Astrocyte (in vitro differentiated cells and primary cell): ENCODE results near the gene HOXA6. TPM values are rescaled to one million over a fixed set of nuclear protein-coding genes. Genes with fewer than 3 reads are reported as not detected.

Experiments
- DNase-seq: peaks from one replicate; pipeline ENCODE4 v3.0.0-alpha.2; 2010; ENCODE audit warnings: low read depth
- FAIRE-seq: peaks from 2 replicates; lab custom pipeline; 2011; peaks lifted over from hg19 to GRCh38; lab: Jason Lieb, UNC
- H2AFZ ChIP-seq: 2 replicates; pipeline ENCODE4 v1.6.0; 2012; ENCODE audit warnings: low read depth, low read length, inconsistent platforms
- H3K27ac ChIP-seq: 2 replicates; pipeline ENCODE4 v1.5.1; 2011; ENCODE audit warnings: low read depth, low read length, inconsistent platforms
- H3K27me3 ChIP-seq: 2 replicates; pipeline ENCODE4 v1.6.0; 2011; ENCODE audit warnings: low read length, inconsistent platforms; ENCODE audit not compliant: insufficient read depth
- H3K36me3 ChIP-seq: 2 replicates; pipeline ENCODE4 v1.5.1; 2011; ENCODE audit warnings: low read length, inconsistent platforms; ENCODE audit not compliant: insufficient read depth
- H3K4me1 ChIP-seq: 2 replicates; pipeline ENCODE4 v1.5.1; 2011; ENCODE audit warnings: low read length, inconsistent platforms; ENCODE audit not compliant: insufficient read depth
- H3K4me2 ChIP-seq: 2 replicates; pipeline ENCODE4 v1.6.0; 2012; ENCODE audit warnings: low read length, inconsistent platforms
- H3K4me3 ChIP-seq: 2 replicates; pipeline ENCODE4 v1.5.1; 2011; ENCODE audit warnings: low read depth, mild to moderate bottlenecking, low read length, inconsistent platforms; ENCODE audit not compliant: insufficient read depth
- H3K79me2 ChIP-seq: 2 replicates; pipeline ENCODE4 v1.6.0; 2012; ENCODE audit warnings: mild to moderate bottlenecking, low read length, inconsistent platforms; ENCODE audit not compliant: insufficient read depth
- H3K9ac ChIP-seq: 2 replicates; pipeline ENCODE4 v1.6.0; 2012; ENCODE audit warnings: mild to moderate bottlenecking, low read length, inconsistent platforms
- H3K9me3 ChIP-seq: 2 replicates; pipeline ENCODE4 v1.5.1; 2012; ENCODE audit warnings: low read depth, mild to moderate bottlenecking, low read length, inconsistent platforms; ENCODE audit not compliant: insufficient read depth
- H4K20me1 ChIP-seq: 2 replicates; pipeline ENCODE4 v1.6.0; 2012; ENCODE audit warnings: low read length, inconsistent platforms; ENCODE audit not compliant: insufficient read depth
- H3K27ac Mint-ChIP-seq: one replicate; pipeline ENCODE4 v1.8.0; 2021; ENCODE audit warnings: mild to moderate bottlenecking, mixed read lengths; ENCODE audit not compliant: unreplicated experiment
- H3K27me3 Mint-ChIP-seq: one replicate; pipeline ENCODE4 v1.8.0; 2021; ENCODE audit warnings: low read depth, mixed read lengths; ENCODE audit not compliant: unreplicated experiment
- H3K36me3 Mint-ChIP-seq: one replicate; pipeline ENCODE4 v1.8.0; 2021; ENCODE audit warnings: low read depth, mixed read lengths; ENCODE audit not compliant: unreplicated experiment
- H3K4me1 Mint-ChIP-seq: one replicate; pipeline ENCODE4 v1.8.0; 2021; ENCODE audit warnings: low read depth, mixed read lengths; ENCODE audit not compliant: unreplicated experiment
- H3K4me3 Mint-ChIP-seq: one replicate; pipeline ENCODE4 v1.8.0; 2021; ENCODE audit warnings: mild to moderate bottlenecking, moderate library complexity, mixed read lengths; ENCODE audit not compliant: unreplicated experiment
- H3K9me3 Mint-ChIP-seq: one replicate; pipeline ENCODE4 v1.8.0; 2021; ENCODE audit warnings: mild to moderate bottlenecking, mixed read lengths; ENCODE audit not compliant: unreplicated experiment
- EZH2 ChIP-seq: IDR thresholded peaks from 2 replicates; pipeline ENCODE4 v1.6.1; 2012; ENCODE audit warnings: mild to moderate bottlenecking, low read length, inconsistent platforms; ENCODE audit not compliant: insufficient read depth
- total RNA-seq: library from RNA; stranded (reverse); gene quantifications from 2 replicates; pipeline ENCODE4 v1.2.1, GENCODE V29; 2021
- TF ChIP-seq, protein P1 (sequence below): IDR thresholded peaks from 2 replicates; pipeline ENCODE4 v1.5.1; 2011; ENCODE audit warnings: low read depth, mild to moderate bottlenecking, inconsistent platforms, low read length, moderate library complexity; ENCODE audit not compliant: insufficient read depth

The HOXA6 gene
- total RNA-seq, 1 donor from 2014 or later, result not detected

DNA sequence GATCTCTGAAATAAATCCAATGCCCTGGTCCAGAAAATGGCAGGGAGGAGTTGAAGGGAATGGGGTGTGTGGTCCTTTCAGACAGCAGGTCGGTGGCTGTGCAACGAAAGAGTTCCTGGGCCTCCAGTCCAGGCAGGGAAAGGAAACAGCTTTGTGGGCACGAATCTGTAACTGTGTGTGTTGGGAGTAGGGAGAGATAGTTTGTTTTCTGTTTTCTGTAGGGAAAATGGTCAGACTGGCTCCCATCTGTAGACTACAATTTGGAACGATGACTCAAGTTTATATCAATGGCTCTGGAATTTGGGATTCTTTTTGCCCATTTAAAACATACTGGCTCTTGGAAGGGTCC, 20.3 kb upstream of the HOXA6 start:
- FAIRE-seq (peak; percentile 9), DNase-seq (no peak)
- no peaks in the 10 kb centered on the region for H3K79me2 ChIP-seq
- Mint-ChIP-seq H3K9me3 (peaks cover 35% of the 10 kb centered on the region), H3K36me3 (no peaks in the 10 kb centered on the region), H3K27ac (no peak overlapping the region), H3K27me3 (peaks cover 78% of the 10 kb centered on the region), H3K4me3 (no peak overlapping the region), H3K4me1 (no peaks in the 10 kb centered on the region)
- TF ChIP-seq, protein P1, sequence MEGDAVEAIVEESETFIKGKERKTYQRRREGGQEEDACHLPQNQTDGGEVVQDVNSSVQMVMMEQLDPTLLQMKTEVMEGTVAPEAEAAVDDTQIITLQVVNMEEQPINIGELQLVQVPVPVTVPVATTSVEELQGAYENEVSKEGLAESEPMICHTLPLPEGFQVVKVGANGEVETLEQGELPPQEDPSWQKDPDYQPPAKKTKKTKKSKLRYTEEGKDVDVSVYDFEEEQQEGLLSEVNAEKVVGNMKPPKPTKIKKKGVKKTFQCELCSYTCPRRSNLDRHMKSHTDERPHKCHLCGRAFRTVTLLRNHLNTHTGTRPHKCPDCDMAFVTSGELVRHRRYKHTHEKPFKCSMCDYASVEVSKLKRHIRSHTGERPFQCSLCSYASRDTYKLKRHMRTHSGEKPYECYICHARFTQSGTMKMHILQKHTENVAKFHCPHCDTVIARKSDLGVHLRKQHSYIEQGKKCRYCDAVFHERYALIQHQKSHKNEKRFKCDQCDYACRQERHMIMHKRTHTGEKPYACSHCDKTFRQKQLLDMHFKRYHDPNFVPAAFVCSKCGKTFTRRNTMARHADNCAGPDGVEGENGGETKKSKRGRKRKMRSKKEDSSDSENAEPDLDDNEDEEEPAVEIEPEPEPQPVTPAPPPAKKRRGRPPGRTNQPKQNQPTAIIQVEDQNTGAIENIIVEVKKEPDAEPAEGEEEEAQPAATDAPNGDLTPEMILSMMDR, result no peak
- no peak for TF ChIP-seq EZH2
- H3K9ac ChIP-seq, result no peak overlapping the region
- no peaks in the 10 kb centered on the region for H3K36me3 ChIP-seq
- H3K4me2 ChIP-seq, result no peak overlapping the region
- H3K27me3 ChIP-seq, result peaks cover 97% of the 10 kb centered on the region
- no peak overlapping the region for H2AFZ ChIP-seq
- no peak overlapping the region for H3K27ac ChIP-seq
- peaks cover 12% of the 10 kb centered on the region for H3K9me3 ChIP-seq
- H4K20me1 ChIP-seq, result peaks cover 6% of the 10 kb centered on the region
- no peaks in the 10 kb centered on the region for H3K4me1 ChIP-seq
- no peak overlapping the region for H3K4me3 ChIP-seq

DNA sequence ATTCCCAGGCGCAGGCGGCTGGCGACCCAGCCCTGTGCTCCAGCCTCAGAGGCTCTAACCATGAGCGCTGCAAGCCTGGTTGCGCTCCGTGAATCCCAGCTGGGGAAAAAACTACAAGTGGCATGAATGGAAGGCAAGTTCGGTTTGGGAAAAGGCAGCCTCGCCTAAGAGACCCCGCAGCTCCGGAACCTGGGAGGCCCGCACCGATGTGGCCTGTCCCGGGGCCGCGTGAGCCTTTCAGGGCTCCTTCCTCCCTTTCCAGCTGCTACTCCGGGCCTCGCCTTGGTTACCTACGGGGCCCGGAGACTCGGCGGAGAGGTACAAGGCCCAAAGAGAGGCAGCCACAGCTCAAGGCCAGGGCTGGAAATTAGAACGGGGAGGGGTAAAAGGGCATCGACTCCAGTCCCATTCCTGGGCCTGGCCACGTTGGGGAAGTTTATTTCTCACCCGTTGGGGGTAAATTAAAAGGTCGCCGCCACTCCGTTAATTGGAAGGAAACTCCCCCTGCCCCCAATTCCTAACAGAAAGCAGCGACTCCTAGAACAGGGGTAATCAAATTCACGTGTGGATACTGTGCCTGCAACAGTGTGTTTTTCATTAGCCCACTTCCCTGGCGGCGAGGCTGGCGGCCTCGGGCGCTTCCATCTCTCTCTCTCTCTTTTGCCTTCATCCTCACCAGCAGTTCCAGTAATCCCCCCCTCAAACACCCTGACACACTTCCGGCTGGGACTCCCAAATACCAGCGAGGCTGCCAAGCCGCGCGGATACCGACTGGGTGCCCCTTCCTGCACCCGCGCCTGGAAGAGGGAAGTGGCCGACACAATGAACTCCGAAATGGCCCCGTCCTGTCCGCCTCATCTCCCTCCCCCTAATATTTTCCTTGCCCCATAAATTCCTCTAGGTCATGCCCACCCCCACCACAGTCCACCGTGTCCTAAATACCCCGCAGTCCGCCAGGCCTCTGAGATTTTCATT, 19.2 kb upstream of the HOXA6 start:
- Mint-ChIP-seq H3K27me3 (peaks cover 80% of the 10 kb centered on the region), H3K4me1 (no peaks in the 10 kb centered on the region), H3K9me3 (peaks cover 31% of the 10 kb centered on the region), H3K4me3 (no peak overlapping the region), H3K36me3 (no peaks in the 10 kb centered on the region), H3K27ac (no peak overlapping the region)
- peak; percentile 77 for TF ChIP-seq EZH2
- TF ChIP-seq, protein P1, result no peak
- Histone ChIP-seq H3K79me2 (no peaks in the 10 kb centered on the region), H3K9ac (no peak overlapping the region), H3K4me3 (no peak overlapping the region), H4K20me1 (no peaks in the 10 kb centered on the region), H2AFZ (no peak overlapping the region), H3K27me3 (peaks cover 97% of the 10 kb centered on the region), H3K27ac (no peak overlapping the region), H3K36me3 (no peaks in the 10 kb centered on the region), H3K4me2 (no peak overlapping the region), H3K4me1 (no peaks in the 10 kb centered on the region), H3K9me3 (peaks cover 9% of the 10 kb centered on the region)
- FAIRE-seq, result no peak
- DNase-seq, result no peak
